GM19238 (cell line): ENCODE results near the gene SERGEF.

ENCODE experiments used
- DNase-seq: peaks from one replicate; pipeline ENCODE4 v3.0.0; 2011; ENCODE audit warnings: low spot score; ENCODE audit not compliant: insufficient read length

Gene SERGEF

GRCh38 chr11:17752144-17752543, 260.7 kb downstream of the SERGEF start:
- no peak for DNase-seq

DNA sequence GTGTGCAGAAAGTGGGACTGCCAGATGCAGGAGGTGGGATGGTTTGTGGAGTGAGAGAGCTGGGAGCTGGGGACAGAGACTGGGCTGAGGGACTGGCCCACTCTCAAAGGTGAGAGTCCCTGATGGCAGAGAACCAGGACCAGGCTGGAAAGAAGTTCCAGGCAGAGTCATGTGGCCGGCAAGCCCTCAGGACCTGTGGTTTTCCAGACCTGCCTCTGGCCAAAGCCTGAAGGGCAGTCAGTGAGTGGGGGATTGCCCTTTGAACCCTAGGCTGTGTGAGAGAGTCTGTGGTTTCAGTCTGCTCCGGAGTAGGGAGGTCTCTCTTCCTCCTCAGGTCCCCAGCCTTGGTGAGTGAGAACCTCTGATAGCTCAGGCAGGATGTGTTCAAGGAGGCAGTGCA, 261.3 kb downstream of the SERGEF start:
- no peak for DNase-seq

DNA sequence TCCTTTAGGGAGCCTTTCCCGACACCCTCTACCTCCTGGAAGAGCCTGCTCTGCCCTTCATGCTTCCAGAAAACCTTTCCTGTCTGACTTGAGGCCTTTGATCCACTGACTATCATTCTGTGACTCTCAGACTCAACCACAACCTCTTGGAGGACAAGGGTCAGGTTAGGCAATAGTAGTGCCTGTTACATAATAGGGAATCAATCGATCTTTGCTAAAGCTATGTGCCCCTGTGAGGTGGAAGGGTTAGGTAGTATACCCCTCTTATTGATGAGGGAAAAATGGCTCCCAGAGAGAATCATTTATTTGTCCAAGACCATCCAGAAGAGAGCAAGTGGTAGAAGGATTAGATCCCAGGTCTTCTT, 262.1 kb downstream of the SERGEF start:
- no peak for DNase-seq

- DNase-seq = no peak
These were observed 262.6 kb downstream of the SERGEF start for GRCh38 chr11:17750013-17750800.

DNA sequence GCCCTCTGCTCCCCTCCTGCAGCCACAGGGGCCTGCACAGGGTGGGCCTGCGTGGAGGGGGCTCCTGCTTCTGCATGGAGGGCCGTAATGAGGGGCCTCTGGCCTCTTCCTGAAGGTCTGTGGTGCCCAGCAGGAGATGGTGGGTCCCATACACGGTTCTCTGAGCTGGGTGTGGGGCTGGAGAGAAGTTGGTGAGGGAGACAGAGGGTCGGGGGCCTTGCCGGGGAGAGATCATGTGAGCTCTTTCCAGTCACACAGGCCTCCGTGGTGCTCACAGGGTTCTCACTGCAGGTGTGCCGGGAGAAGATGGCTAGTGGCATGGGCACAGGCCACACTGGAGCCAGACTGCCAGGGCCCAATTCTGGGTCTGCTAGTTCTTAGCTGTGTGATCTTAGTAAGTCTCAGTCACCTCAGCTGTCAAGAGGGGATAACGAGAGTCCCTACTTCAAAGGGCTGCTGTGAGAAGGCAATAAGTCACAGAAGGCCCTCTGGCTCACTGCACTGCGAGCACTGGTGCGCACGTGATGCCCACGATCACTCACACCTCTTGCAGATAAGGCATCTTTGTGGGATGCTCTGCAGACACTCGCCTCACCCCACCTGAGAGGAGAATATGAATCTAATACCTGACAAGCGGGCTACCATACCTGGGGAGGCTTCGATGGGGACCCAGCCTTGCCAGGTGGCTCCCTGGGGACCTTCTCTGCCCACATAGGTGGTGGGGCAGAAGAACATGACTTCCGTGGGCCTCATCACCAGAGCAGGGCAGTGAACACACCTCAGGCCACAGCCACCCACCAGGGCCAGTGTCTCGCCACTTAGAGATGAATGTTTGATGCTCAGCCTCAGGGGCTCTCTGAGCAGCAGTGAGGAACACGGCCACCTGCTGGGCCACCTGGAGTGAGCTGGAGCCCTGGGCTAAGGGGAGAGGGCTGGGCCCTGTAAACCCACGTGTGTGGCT, 263.8 kb downstream of the SERGEF start:
- DNase-seq = no peak

DNA sequence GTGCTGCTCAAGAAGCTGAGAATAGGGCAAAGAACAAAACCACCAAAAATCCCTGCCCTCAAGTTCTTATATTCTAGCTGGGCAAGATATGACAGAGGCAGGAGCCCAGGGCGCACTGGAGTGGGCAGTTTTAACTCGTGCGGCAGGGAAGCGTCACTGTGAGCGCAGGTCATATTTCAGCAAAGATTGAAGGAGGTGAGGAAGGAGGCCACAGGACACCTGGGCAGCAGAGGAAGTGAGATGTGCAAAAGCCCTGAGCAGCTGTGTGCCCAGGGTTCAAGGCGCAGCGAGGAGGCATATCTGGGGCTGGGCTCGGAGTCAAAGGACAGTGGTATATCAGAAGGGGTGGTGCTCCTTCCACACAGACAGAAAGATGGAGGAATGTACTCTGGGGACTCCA, 264.8 kb downstream of the SERGEF start:
- no peak for DNase-seq

DNA sequence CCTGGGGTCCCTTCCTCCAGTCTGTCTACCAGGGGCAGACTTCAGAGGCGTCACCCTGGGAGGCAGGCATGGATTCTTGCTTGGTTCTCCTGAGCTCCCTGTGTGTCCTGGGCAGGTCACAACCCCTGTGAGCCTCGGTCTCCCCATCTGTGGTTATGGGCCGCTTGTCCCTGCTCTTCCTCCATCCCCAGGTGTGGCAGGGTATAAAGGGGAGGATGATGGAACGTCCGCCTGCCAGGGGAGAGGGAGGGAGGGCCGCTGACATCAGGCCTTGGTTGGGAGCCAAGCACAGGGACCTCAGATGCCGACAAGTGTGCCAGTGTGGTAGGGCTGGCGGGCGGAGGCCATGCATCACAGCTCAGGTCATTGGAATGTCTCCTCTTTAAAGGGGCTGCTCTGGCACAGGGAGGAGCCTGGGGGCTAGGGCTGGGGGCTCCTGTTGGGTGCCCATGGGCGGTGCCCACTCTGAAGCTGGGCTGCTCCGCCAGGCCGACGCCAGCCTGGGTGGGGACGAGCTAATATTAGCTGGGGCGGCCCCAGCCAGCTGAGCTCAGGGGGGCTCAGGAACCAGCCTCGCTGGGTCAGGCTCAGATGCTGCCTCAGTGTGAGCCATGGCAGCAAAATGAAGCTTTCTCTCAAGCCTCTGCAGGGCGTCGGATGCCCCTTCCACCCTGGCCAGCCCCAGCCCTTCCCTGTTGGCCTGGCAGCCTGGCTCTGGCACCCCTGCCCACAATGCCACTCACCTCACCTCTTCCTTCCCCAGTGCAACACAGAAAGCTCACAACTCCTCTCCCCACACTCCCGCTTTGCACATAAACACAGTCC, 265.5 kb downstream of the SERGEF start:
- no peak for DNase-seq

DNA sequence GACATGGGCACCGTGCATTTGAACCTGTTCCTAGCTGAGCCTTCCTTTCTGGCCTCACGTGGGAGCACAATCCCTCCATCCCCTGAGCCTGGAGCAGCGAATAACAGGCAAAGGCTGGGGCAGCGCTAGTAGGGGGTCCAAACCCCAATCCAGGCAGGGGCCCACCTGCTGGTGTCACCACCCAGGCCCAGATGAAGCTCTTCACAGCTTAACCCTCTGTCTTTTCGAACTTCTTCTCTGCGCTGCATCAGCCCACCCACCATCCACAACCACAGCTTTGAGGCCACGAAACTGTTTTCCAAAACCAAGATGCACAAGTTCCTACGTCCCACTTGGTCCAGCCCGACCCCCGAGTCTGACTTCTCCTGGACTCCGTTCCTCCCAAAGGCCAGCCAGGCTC, 266.8 kb downstream of the SERGEF start:
- no peak for DNase-seq

DNA sequence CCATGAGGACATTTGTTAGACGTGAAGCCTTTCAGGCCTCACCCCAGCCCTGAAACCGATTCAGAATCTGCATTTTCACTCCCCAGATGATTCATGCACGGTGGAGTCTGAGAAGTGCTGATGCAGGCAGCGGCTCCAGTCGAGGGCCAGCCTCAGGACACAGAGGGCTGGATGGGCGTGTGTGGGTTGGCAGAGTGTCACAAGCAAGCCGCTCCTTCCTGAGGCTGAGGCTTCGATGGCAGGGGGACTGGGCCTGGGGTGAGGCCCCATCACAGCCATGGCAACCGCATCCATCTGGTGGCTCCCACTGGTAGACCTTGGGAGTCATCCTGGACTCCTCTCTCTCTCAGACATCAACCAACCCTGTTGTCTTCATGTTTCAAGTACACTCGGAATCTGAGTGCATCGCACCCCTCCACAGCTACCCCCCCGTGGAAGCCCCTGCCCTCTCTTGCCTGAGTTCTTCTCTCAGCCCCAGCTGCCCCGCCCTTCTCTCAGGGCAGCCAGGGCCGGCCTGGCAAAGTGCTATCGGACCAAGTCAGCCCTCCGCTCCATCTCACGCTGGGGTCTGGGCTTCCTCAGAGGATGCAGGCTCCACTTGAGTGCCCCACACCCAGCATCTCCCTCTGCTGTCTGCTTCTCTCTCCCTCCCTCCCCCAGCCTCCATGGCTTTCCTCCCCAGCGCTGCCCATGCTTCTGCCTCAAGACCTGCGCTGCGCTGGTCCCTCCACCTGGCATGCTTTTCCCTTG, 267.6 kb downstream of the SERGEF start:
- DNase-seq = no peak

DNA sequence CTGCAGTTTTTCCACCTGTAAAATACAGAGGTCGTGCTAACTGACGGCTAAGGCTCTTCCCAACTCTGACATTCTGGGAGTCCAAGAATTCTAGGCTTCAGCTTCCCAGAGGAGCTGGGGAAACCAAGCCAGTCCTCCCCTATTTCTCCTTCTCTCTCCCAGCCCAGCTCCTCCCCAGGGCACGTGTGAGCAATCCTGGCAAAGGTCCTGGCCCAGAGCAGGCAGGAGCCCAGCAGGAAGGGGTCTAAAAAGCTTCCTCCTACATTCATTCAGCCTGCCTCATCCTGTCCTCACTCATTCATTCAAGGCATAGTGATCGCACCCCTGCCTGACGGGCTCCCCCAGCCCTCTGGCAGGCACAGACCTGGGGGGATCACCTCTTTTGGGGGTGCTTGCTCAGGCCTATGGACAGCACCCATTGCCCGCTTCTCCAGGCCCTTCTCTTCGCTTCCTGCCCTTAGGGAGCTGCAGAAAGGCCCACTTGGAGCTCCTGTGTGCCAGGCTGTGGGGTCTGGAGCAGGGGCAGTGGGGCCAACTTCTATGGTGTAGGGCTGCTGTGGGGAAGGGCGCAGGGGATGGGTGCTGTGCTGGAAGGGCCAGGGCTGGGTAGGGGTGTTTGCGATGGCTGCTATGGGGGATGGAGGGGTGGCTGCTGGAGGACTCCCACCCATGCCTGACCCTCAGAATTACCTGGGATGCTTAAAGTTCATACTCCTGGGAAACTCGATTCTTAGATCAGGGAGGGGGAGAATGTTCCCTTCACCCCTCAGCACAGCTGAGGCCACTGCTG, 268.5 kb downstream of the SERGEF start:
- no peak for DNase-seq

GRCh38 chr11:17743808-17744119, 269.1 kb downstream of the SERGEF start:
- DNase-seq = no peak

DNA sequence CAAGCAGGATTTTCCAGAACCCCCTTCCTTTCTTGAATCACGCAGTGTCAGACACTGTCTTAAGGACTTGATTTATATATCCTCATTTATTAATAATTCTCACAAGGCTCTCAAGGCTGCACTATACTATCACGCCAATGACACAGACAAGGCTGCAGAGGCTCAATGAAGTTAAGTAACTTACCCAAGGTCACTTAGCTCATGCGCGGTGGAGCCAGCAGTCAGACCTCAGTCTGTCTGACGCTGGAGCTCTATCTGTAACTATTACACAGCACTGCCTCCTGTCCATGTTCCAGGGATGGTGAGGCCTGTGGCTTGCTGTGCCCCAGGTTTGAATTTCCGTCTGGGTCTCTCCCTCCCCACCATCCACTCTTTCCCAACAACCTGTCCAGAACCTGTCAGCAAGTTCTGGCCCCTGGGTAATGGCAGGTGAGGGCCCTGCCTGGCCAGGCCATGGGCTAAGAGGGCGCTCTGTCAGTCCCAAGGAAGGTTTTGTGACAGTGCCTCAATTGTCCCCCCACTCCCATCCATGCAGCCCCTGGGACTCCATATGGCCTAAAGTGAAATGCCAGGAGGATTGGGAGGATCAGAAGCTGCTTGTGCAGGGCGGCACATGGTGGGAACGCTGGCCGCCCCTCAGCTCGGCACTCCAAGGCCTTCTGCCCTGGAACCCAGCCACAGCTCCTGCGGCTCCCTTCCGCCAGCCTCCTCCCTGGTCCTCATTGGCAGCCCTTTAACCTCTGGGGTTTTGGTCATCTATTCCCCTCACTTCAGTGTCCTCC, 269.6 kb downstream of the SERGEF start:
- no peak for DNase-seq

DNA sequence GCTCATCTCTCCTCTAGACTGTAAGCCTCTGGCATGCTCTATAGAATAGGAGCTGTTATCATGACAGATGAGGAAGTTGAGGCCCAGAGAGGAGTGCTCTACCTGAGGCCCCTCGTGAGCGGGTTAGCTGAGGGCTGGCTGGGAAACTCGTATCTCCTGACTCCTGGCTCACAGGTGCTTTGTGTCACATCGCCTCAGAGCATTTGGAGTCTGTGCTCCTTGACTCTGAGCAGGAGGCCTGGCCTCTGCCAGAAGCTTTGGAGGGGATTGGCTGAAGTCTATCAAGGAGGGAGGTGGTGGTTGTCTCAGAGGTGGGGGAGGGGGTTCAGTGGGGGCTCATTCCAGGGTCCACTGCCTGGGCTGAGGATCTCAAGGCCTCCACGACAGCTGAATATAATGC, 270.8 kb downstream of the SERGEF start:
- no peak for DNase-seq

- DNase-seq = no peak
These were observed 271.4 kb downstream of the SERGEF start for GRCh38 chr11:17741487-17741886.

DNA sequence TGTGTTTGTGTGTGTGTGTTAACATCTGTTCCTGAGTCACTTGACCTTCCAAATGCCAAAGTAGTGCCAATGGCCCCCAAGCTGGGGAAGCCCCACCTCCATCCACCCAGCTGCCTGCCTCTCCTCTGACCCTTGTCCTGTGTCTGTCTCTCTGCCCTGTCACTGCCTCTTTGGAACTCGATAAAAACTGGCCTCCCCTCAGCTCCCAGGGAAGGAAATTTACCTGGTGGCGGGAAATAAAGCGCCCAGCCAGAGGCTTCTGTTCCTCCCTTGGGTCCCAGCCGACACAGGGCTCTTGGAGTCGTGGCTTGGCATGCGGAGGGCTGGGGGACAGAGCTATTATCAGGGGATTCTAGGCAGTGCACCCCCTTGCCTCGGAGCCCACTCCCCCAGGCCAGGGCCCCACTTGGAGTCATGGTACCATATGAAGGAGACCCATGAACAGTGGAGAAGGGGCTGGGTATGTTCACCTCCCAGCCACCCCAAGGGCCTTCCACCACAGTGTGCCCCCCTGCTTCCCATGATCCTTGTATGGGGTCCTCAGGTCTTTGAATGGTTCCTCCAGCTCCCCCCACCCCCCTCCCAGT, 272.1 kb downstream of the SERGEF start:
- DNase-seq = no peak

DNA sequence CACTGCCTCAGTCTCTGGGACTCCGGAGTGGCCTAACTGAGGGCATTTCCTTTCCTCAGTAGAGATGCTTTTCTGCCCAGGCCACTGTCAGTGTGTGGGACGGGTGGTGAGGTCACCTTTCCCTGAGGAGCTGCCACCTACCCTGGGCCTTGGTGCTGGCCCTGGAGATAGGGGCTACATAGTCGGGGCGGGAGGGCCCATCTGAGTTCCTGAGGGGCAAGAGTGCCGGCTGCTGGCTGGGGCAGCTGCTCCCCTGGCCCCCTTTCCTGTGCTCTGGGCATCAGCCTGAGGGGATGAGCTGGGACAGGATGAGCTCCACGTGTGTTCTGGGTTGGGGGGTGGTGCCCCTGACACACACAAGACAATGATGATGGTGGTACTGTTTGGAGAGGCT, 272.9 kb downstream of the SERGEF start:
- DNase-seq = no peak

DNA sequence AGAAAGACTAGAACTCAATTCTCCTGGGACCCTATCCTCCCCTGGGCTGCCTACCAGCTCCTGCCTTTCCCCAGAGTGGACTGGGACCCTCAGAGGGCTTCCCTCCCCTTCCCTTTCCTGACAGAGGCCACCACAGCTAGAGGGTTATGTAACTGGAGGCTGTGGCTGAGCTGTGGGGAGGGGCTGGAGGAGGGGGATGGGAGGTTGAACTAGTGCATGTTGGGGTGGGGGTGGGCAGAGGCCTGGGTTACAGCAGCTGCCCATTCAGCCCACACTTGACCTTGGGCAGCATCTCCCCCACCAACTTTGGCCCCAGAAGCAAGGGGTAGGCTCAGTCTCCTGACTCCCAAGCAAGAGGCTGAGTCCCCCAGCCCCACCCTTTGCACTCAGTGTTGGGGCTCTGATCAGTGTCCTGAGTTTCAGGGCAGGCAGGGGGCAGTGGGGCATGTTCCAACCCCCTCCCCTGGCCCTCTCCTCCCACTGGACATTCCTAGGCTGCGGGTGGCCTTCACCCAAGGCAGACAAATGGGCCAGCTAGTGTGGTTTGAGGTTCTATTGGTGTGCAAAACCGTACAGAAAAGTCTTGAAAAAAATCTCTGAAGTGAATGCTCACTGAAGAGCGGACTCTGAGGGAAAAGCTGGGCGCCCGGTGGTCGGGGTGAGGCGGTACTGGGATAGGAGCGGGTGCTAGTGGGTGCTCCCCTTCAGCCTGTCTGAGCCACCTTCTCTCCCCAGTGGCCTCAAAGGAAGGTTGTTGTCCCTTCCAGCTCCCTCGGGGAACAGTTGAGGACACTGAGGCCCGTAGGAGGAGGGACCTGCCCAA, 274.5 kb downstream of the SERGEF start:
- no peak for DNase-seq
